HG03378 (cell line): Measurements from ENCODE around the gene PIK3C2G.
"Not testable (repeated sequence)": the region's sequence is repeated elsewhere in the genome, so short reads cannot be mapped to it uniquely, and the experiment has no call there.

Experiments
- ATAC-seq: cut with Tn5 transposase; IDR thresholded peaks from one replicate; pipeline ENCODE4 v1.9.1; 2021; ENCODE audit warnings: mild to moderate bottlenecking, moderate library complexity; ENCODE audit not compliant: unreplicated experiment

Gene PIK3C2G

GRCh38 chr12:18631339-18631738, 370.0 kb downstream of the PIK3C2G start:
- no peak for ATAC-seq

GRCh38 chr12:18632848-18633247, 371.5 kb downstream of the PIK3C2G start:
- no peak for ATAC-seq

GRCh38 chr12:18634382-18634781, 373.1 kb downstream of the PIK3C2G start:
- no peak for ATAC-seq

- no peak for ATAC-seq
Observed at GRCh38 chr12:18640321-18640955, 379.1 kb downstream of the PIK3C2G start.

- ATAC-seq = no peak
Observed at GRCh38 chr12:18643681-18644080, 382.4 kb downstream of the PIK3C2G start.

GRCh38 chr12:18644564-18644963, 383.2 kb downstream of the PIK3C2G start:
- no peak for ATAC-seq

- ATAC-seq = no peak
Observed at GRCh38 chr12:18646286-18646890, 385.1 kb downstream of the PIK3C2G start.

GRCh38 chr12:18651525-18651924, 390.2 kb downstream of the PIK3C2G start:
- no peak for ATAC-seq

- ATAC-seq = no peak
Observed at GRCh38 chr12:18652596-18652995, 391.3 kb downstream of the PIK3C2G start.

- no peak for ATAC-seq
Observed at GRCh38 chr12:18653465-18653864, 392.1 kb downstream of the PIK3C2G start.

GRCh38 chr12:18655351-18655750, 394.0 kb downstream of the PIK3C2G start:
- no peak for ATAC-seq

GRCh38 chr12:18658179-18658578, 396.9 kb downstream of the PIK3C2G start:
- no peak for ATAC-seq

- ATAC-seq = no peak
Observed at GRCh38 chr12:18658829-18659228, 397.5 kb downstream of the PIK3C2G start.

GRCh38 chr12:18676141-18676540, 414.8 kb downstream of the PIK3C2G start:
- ATAC-seq = no peak

GRCh38 chr12:18676996-18677588, 415.8 kb downstream of the PIK3C2G start:
- no peak for ATAC-seq

GRCh38 chr12:18681818-18682217, 420.5 kb downstream of the PIK3C2G start:
- no peak for ATAC-seq

- ATAC-seq = no peak
Observed at GRCh38 chr12:18683327-18684013, 422.2 kb downstream of the PIK3C2G start.

- ATAC-seq = no peak
Observed at GRCh38 chr12:18684430-18684829, 423.1 kb downstream of the PIK3C2G start.

- no peak for ATAC-seq
Observed at GRCh38 chr12:18689771-18690170, 428.5 kb downstream of the PIK3C2G start.

- ATAC-seq = no peak
Observed at GRCh38 chr12:18690653-18691052, 429.3 kb downstream of the PIK3C2G start.

- not testable (repeated sequence) for ATAC-seq
Observed at GRCh38 chr12:18693986-18694385, 432.7 kb downstream of the PIK3C2G start.
